Measurements from ENCODE around the gene IFITM2. TPM values are rescaled to one million over a fixed set of nuclear protein-coding genes. Genes with fewer than 3 reads are reported as not detected.
"Not testable (repeated sequence)": the region's sequence is repeated elsewhere in the genome, so short reads cannot be mapped to it uniquely, and the experiment has no call there.

The IFITM2 gene
- total RNA-seq, 4 donors from 2014 or later = 25.6 to 84.1 (median 45.1) TPM

DNA sequence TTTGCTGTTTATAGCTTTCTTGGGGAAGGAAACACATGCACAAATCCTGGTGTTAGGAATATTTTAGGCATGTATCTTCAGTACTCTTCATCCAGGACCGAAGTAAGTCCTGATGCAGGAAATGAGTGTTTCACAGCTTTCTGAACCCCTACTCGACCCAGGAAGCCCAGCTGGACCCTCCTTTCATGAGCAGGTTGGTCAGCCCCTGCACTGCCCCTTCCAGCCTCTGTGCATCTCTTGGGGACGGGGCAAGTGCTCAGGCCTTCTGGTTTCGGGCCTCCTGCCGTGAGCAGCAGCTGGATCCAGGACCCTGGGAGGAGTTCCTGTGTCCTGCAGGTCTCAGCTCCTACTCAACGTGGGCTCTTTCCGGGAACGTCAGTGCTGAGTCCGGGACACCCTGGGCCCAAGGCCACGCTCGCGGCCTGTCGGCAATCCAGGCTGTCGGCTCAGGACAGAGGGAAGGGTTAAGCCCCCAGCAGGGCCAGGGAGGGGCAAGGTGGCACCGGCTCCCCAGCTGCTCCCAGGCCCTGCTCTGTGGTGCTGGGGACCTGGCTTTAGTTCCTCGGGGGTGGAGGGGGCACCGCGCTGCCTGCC, 2.5 kb downstream of the IFITM2 start:
- Histone ChIP-seq H3K27ac (peak overlapping the region; percentile 87), H3K4me3 (peak overlapping the region; percentile 53), H3K4me1 (peaks cover 59% of the 10 kb centered on the region)
- not testable (repeated sequence) for H3K9me3 ChIP-seq; H3K36me3 ChIP-seq; DNase-seq (ENCODE audit: low spot score in 2 of 2); H3K27me3 ChIP-seq
- 0% methylated on average over 2 of the region's 18 CpGs for whole genome bisulfite sequencing

DNA sequence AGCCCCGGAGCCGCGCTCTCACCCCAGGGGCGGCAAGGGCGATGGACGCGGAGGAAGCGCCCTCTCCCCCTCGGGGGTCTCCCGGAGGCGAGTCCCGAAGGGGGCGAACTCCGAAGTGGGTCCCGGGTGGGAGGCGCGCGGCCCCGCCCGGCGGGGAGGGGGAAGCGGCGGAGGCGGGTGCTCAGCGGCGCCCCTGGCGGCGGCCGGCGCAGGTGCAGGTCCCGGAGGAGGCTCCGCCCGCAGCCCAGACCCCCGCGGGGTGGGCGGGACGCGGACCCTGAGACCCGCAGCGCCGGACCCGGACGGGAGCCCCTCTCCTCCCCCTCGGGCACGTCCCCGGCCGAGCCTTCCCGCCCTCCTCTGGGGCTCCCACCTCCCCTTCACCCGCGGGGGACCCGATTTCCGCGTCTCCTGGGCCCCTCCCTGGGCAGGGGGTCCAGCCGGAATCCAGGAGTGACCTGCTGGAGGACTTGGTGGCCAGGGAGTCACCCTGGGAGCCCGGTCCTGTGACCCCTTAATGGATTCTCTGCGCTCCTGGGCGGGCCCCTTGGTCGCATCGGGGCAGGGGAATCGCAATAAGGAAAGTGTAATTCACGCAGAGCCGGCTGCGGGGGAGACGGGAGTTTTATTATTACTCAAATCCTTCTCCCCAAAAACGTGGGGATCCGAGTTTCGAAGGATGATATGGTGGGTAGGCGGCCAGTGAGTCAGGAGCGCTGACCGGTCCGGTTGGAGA, 3.6 kb downstream of the IFITM2 start:
- Histone ChIP-seq H3K4me3 (peak overlapping the region; percentile 35), H3K4me1 (peaks cover 70% of the 10 kb centered on the region), H3K27ac (peak overlapping the region; percentile 54)
- no CpG with 5 or more reads among the region's 71 CpGs for WGBS
- H3K36me3 ChIP-seq; H3K27me3 ChIP-seq; H3K9me3 ChIP-seq; DNase-seq (ENCODE audit: low spot score in 2 of 2): not testable (repeated sequence)

DNA sequence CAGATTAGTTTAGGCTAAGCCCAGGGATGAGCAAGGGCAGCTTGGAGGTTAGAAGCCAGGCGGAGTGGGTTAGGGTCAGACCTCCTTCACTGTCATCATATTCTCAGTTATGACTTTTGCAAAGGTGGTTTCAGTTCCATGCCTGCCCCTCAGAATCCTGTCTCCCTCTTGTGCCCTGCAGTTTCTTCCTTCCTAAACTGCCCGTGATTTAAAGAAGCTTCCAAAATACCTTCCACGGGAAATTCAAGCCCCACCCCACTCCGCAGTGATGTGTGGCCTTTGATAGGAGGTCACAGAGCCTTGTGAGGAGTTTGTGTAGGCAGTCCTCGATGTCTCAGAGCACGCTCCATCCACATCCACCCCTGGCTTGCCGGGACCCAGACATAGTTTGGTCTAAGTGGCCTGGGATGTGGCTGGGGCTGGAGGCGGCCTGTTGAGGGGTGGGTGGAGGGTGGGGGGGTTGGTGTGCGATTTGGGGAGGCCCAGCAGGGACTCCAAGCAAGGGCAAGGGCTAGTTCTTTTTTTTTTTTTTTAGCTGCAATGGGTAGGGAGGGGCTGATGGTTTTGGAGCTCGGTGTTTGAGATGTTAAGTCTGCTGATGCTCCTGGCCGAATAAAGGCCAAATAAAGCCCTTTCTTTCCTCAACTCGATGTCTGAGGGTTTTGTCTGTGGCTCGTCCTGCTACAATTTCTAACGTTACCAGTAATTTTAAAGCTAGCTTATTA, 4.6 kb downstream of the IFITM2 start:
- peak overlapping the region; percentile 35 for H3K4me3 ChIP-seq

DNA sequence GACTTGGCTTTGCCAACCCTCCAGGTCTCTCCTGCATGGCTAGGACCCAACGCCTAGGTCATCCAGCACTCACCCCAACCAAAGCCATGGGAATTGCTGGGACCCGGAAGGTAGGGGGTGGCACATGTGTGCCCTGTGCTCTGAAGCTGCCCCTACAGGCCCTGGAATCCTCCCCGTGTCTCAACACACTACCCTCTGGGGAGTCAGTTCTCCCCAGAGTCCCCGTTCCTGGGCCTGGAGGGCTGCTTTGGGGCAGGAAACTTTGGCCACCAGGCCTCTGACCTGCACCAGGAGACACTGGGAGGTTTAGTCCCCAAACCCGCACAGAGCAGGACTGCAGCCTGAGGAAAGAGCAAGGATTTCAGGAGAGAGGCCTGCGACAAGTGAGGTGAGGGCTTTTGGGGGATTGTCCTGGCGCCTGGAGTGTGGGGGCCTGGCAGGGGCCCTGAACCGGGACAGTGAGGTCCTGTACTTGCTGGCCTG, 5.7 kb downstream of the IFITM2 start:
- 56% methylated on average over 6 of the region's 8 CpGs for WGBS
- Histone ChIP-seq H3K9me3 (no peaks in the 10 kb centered on the region), H3K27me3 (no peaks in the 10 kb centered on the region), H3K27ac (peak overlapping the region; percentile 82), H3K36me3 (no peaks in the 10 kb centered on the region), H3K4me3 (peak overlapping the region; percentile 53), H3K4me1 (peaks cover 56% of the 10 kb centered on the region)
- no peak for TF ChIP-seq POLR2A (IDR thresholded peaks at IDR 0.05)
- TF ChIP-seq EP300 (IDR thresholded peaks at IDR 0.05) = no peak
- no peak for TF ChIP-seq POLR2AphosphoS5 (IDR thresholded peaks at IDR 0.05)
- TF ChIP-seq CTCF (IDR thresholded peaks at IDR 0.05) = no peak
- DNase-seq (ENCODE audit: low spot score in 2 of 2) = peak in 1 of 2 donors; percentile 62

More for the DNA sequence above, 4.6 kb downstream of the IFITM2 start:
- Histone ChIP-seq H3K9me3 (no peaks in the 10 kb centered on the region), H3K4me1 (peaks cover 67% of the 10 kb centered on the region), H3K27me3 (no peaks in the 10 kb centered on the region), H3K27ac (peak overlapping the region; percentile 54), H3K36me3 (no peaks in the 10 kb centered on the region)
- DNase-seq (ENCODE audit: low spot score in 2 of 2) = no peak
- 48% methylated on average over 12 of the region's 14 CpGs for WGBS
- TF ChIP-seq EP300 (IDR thresholded peaks at IDR 0.05) (no peak), POLR2AphosphoS5 (IDR thresholded peaks at IDR 0.05) (no peak)

DNA sequence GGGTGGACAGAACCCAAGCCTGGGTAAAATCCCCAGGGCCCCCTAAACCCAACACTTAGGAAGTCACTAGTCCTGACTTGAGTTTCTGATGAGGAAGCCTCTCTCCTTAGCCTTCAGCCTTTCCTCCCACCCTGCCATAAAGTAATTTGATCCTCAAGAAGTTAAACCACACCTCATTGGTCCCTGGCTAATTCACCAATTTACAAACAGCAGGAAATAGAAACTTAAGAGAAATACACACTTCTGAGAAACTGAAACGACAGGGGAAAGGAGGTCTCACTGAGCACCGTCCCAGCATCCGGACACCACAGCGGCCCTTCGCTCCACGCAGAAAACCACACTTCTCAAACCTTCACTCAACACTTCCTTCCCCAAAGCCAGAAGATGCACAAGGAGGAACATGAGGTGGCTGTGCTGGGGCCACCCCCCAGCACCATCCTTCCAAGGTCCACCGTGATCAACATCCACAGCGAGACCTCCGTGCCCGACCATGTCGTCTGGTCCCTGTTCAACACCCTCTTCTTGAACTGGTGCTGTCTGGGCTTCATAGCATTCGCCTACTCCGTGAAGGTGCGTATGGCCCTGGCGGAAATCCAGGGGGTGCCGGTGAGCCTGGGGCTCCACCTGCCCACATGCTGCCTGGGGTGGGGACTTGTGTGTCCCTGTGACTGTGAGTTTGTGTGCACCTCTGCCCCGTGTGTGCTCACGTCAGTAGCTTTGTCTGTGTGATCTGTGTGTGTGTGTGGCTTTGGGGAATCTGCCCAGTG, 6.4 kb downstream of the IFITM2 start, which contains the start of gene IFITM1:
IFITM1 (plus strand) TSS at position 254 of the 767 bp plus-strand sequence; CDS start at position 385, 131 bp downstream.
- Histone ChIP-seq H3K27me3 (no peaks in the 10 kb centered on the region), H3K27ac (peak within 1 kb of the TSS; percentile 82), H3K4me1 (peaks cover 52% of the 10 kb centered on the region), H3K36me3 (no peaks in the 10 kb centered on the region), H3K4me3 (peak within 1 kb of the TSS; percentile 53), H3K9me3 (no peaks in the 10 kb centered on the region)
- DNase-seq (ENCODE audit: low spot score in 2 of 2) = peak in 1 of 2 donors; percentile 64
- TF ChIP-seq CTCF (IDR thresholded peaks at IDR 0.05) = no peak
- TF ChIP-seq POLR2AphosphoS5 (IDR thresholded peaks at IDR 0.05) = peak in 1 of 3 donors; percentile 21
- TF ChIP-seq POLR2A (IDR thresholded peaks at IDR 0.05) = peak; percentile 20 to 28
- TF ChIP-seq EP300 (IDR thresholded peaks at IDR 0.05) = no peak
- WGBS = 13% methylated on average over 14 of the region's 18 CpGs

DNA sequence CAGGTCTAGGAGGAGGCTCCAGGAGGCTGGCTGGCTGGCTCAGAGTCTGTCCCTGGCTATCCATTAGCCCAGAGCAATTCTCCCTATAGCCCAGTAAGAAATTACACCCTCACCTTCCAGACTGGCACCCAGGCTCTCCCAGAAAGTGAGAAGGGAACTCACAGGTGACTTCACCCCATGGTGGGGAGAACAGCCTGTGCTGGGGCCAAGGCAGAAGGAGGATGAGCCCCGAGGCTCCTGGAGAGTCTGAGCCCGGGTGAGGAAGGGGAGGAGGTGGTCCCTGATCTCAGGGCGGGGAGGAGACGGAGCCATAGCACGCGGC, 6.9 kb downstream of the IFITM2 start:
- H3K27me3 ChIP-seq; H3K9me3 ChIP-seq; H3K36me3 ChIP-seq; DNase-seq (ENCODE audit: low spot score in 2 of 2): not testable (repeated sequence)
- H3K4me3 ChIP-seq = peak overlapping the region; percentile 53
- H3K27ac ChIP-seq = peak overlapping the region; percentile 82
- H3K4me1 ChIP-seq = peaks cover 48% of the 10 kb centered on the region
- WGBS = 26% methylated on average over 3 of the region's 6 CpGs
